HG02943 (cell line): ENCODE data around the gene WDR1.
A peak's percentile ranks its signal among the peaks of the same experiment; 100 is the strongest.

Experiments
- ATAC-seq: cut with Tn5 transposase; IDR thresholded peaks from one replicate; pipeline ENCODE4 v1.9.1; 2021; ENCODE audit warnings: mild to moderate bottlenecking, low read depth, moderate library complexity; ENCODE audit not compliant: unreplicated experiment

The WDR1 gene

DNA sequence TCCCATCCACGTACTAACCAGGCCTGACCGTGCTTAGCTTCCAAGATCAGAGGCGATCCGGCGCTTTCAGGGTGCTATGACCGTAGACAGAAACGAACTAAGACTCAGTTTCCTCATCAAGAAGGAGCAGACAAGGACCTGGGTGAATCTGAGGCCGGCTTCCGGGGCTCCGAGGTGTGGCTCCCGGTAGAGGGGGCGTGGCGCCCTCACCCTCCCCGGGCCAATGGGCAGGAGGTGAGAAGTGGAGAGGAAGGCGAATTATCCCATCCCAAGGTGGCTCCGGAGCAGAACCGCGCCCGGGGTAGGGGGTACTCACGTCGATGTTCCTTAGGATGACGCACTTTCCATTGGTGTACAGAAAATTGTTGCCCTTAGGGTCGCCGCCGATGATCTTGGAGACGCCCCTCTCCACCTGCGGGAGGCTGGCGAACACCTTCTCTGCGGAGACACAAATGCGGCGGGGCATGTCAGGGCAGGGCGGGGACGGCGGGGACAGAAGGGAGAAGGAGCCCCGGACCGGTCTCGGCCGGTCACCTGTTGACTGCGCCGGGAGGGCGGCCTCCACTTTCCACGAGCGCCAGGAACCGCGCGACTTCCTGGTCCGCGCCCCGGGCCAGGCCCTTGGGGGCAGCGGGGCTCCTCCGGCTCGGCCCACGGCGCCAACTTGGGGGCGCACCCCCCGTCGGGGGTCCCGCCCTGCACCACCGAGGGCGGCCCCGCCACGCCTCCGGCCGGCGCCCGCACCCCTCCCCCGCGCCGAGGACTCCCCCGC lies 616 bp downstream of the WDR1 start:
- ATAC-seq = peak; percentile 35

DNA sequence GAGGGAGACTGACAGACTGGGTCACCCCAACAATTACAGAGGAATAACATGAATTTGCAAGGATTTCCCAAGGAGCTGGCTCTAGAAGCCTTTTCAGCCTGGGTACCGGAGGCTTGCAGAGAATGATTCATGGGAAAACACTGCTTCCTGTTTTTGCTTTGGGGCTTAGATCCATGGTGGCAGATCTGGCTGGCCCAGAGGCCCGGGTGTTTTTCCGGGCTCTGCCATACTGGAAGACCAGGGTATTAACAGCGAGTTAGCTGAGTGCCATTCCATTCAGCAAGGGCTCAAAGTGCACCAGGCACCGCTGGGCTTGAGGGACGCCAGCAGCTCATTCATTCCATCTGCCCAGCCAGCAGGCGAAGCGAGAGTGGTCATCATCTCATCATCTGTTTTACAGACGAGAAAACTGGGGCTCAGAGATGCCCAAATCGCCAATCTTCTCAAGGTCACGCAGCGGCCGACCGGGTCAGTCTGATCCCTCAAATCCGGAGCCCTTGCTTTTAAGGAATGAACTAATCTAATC lies 1.3 kb downstream of the WDR1 start:
- no peak for ATAC-seq

DNA sequence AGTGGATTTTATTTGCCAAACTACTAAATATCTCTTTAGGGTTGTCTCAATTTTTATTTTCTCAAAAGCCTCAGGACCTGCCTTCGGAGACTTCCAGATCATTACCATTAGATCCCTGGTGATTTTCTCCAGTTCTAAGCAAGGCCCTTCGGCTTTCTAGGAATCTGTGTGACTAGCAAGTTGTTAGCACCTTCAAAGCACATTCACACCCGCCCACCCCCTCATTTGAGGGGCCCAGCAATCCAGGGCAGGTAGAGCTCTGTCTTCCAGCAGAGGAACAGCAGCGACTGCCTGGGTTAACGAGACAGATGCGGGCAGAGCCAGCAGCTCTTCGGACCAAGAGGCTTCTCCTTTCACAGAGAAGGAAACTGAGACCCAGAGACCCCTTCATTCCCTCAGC lies 2.0 kb downstream of the WDR1 start:
- no peak for ATAC-seq

DNA sequence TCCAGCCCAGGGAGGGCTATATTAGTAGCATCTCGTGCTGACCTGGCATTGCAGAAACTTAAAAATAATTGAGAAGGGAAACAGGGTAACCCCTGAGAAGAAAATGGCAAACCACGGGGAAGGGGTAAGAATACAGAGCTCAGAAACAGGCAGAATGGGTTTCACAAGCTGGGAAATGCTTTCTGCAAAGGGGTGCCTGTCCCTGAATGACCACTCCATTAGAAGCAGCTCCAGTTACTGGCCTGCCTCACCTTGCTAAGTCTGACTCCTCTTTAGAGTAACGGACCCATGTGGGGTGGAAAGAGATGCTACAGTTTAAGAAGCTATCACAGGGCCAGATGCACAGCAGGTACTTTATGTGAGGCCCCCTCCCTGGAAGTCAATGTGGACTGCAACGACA lies 2.5 kb downstream of the WDR1 start:
- ATAC-seq = no peak

DNA sequence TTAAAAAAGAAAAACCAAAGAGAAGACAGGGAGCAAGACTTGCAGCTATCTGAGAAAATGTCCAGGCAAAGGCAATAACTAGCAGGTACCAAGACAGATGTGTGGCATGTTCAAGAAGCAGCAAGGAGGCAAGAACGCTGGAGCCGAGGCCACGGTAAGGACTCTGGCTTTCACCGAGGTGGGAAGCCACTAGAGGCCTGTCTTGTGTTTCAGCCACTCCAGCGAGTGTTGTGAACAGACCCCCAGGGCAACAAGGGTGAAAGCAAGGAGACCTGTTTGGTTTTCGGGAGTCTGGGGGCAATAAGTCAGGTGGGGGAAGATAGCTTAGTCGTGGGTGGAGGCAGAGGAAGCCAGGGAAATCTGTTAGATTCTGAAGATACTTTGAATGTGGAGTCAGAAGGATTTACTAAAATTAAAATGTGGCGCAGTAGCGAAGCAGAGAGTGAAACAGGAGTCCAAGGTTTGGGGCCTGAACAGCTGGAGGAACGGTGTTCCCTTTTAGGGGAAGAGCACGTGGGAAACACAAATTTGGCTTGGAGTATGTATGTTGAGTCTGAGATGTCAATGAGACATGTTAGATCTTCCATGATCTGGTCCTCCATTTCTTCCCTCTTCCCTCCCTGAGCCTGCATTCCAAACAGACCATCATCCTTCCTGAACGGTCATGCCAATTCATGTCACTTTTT lies 3.1 kb downstream of the WDR1 start:
- no peak for ATAC-seq

DNA sequence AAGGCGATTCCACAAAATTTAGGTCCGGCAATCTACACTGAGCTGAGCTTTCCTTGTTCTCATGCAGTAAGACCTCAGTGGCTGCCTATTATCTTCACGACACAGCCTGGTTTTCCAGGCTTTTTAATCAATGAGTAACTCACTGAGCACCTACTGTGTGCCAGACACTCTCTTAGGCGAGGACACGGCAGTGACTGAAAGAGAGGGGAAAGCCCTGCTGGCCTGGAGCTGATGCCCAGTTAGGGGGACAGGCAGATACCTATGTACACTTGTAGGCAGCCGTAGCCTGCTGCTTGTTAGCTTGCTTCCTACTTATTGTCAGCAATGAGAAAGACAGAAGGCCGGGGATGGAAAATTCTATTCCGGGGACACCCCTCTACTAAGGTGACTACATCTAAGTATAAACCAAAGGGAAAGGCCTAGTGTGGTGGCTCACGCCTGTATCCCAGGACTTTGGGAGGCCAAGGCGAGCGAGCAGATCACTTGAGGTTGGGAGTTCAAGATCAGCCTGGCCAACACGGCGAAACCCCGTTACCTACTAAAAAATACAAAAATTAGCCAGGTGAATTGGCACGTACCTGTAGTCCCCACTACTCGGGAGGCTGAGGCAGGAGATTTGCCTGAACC lies 3.8 kb downstream of the WDR1 start:
- no peak for ATAC-seq

DNA sequence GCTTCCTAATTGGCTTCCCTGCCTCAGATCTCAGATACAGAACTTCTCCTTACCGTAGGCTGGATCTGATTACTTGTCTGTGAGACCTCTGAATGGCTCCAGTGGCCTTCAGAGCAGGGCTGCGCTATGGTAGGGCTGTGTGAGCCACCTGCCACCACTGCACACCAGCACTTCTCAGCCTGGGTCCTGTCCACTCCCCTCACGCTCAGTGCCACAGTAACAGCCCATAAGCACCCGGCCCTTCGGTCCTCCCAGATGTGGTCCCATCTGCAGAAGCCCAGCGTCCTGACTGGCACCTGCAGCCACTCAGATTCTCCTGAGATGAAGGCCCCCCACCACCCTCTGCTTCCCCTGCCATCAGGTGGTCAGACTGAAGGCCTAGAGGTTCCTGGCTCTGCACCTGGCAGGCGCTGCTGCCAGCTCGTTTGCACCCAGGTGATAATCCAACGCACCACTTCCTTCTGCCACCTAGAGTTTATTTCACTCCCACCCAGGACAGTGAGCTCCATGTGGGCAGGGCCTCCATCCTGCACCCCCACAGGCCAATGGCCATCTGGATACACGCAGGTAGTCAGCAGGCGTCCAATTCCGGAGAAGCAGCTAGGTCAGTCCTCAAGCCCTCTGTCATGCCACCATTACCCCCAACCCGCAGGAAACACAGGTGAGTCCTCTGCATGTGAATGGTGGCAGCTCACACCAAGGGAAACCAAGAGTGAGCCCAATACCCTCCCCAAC lies 5.4 kb downstream of the WDR1 start:
- ATAC-seq = no peak

DNA sequence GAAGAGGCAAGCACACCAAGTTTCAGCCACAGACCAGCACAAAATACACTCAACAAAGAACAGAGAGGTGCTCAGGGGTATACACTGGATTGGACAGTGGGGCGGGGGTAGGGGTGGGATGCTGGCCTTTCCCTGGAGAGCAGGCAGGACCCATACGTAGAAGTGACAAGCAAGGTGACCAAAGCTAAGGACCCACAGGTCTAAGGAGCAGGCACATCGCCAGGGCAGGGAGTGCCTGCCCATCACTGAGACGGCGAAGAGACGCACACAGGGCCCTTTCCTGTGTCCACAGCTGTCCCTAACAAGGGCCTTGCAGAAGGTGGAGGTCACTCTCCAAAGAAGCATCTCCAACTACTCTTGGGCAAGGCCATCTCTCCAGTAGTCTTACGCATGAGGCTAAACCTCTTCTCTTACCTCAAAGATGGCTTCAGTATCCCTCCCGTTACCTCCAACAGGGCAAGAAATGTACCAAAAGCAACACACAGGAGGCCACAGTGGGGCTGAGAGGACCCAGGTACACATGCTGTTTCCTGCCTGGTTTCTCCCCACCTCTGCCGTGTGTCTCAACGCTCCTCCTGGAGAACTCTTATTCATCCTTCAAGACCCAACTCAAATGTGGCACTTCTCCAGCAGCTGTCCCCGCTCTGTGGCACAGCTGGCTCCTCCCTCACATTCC lies 6.5 kb downstream of the WDR1 start:
- ATAC-seq = no peak

DNA sequence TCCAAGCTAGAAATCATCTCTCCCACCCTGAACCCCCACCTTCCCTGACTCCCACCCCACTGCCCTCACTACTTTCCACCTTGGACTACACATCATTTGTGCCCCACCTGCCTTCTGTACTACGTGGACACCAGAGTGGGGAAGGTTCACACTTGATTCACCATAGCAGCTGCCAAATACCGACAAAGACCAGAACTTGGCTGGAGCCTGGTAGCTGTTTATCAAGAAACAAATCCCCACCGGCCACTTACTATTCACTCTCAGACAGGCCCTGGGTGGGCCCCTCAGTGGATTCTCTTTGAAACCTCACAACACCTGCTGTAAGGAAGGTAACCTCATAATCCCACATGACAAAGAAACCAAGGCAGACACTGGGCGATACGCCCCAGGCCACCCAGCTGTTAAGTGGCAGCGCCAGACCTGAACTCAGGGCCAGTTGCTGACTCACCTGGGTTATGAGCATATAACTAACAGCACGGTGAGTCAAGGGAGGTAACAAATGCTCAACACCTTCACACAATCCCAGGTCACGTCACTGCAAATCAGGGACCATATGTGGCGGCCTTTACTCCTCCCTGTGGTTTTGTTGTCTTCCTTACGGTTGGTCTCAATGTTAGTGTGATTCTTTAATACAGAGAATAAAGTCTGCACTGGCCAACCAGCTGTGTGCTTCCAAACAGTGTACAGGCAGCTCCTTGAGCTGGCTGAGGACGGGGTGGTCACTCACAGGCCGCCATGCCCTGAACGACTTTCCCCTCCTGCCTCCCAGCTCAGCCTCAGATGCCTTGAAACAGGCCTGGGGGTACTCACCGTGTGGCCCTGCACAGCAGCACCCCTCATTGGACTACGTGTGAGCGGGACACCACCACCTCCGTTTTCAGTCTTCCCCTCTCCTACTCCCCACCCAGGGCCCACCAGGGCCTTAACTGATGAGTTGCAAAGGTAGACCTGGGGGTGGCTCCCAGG lies 7.5 kb downstream of the WDR1 start:
- no peak for ATAC-seq

DNA sequence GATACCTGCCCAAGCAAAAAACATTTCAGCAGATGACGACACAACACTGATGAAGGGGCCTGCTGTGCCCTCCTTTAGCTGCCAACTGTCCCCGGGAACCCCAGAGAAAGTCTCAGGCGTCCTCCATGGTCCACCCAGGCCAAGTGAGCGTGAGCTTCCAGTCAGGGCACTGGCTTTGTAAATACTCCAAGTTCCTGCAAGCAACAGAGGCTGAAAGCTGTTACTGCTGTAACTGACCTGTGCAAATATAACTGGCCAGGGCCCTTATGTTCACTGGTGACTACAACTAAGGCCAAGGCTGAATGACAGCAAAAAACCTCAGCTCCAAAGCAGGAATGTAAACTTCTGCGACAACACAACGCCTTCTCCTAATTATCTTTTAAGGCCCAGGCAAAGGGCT lies 8.2 kb downstream of the WDR1 start:
- no peak for ATAC-seq

DNA sequence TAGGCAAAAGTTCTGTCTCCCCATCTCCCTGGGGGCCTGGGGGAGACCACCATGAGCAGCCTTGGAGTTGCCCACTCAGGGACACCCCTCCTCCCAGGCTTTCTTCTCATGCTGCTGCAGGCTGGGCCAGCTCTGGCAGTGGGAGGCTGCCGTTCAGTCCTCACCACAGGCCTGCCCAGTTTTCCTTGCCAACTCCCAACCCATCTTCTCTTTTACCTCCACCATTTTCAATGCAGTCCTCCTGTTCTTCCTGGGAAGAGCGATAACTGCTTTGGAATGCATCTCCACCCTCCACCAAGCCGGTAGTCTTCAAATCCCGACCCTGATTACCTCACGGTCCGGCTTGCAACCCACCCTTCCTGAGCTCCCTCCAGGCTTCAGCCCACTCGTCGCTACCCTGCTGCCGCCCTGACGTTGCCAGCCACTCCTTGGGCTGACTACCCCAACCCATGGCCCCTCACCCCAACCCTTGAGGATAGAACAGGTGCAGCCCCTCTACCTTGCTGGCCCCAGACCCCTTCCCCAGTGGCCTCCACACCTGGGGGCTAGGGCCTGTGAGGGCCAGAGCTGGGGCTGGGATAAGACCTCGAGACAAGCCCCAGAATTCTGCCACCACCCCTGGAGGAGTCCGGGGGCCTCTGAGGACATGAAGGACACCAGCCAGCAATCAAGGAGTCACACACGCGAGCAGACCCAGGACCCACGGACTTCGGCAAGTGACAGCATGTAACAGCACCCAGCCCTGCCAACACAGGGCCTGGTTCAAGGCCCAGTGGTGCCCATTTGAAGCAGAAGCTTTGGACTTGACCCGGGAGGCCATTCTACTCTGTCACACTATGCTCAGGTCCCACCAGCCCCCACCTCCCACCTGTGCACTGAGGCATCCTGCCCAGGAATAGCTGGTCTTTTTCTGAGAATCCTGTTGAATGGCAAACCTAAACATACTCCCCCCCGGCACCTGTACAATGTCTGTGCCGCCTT lies 9.2 kb downstream of the WDR1 start:
- ATAC-seq = no peak

DNA sequence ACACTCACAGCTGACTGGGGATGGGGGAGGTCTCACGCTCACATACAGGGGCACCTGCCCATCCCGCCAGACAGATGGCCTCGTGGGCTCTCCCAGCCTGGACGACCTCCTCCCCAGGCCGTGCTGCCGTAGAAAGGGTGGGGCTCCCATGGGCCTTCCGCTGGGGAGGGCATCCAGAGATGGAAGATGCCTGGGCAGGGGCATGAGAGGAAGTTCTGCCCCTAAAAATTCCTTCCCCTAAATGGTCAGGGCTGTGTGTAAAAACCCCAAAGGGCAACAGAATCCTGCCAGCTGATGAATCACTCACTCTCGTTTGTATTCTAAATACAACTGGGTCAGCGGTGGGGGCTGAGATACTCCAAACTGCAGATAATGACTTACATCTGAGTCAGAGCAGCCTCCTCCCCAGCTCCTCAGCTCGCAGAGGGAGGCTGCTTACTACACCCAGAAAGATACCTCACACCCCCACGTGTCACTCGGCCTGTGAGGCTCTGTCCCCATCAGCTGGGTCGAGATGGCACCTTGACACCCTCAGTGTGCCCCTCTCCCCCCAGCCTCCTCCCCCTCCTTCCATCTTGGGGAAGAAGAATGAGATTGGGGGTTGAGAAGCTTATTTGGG lies 10.1 kb downstream of the WDR1 start:
- no peak for ATAC-seq

DNA sequence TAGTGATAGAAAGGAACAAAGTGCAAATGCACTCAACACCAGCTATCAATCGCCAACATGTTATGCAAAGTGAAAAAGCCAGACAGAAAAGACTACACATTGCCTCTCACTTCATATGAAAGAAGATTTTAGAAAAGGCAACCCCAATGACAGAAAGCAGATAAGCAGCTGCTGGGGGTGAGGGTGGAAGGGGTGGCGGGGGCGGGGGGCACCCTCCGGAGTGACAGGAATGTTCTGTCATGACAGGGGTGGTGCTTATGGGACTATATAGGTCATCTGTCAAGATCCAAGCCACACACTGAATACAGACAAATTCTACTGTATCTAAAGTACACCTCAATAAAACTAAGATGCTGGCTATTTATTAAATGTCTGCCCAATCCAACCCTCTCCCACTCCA lies 10.7 kb downstream of the WDR1 start:
- ATAC-seq = no peak

DNA sequence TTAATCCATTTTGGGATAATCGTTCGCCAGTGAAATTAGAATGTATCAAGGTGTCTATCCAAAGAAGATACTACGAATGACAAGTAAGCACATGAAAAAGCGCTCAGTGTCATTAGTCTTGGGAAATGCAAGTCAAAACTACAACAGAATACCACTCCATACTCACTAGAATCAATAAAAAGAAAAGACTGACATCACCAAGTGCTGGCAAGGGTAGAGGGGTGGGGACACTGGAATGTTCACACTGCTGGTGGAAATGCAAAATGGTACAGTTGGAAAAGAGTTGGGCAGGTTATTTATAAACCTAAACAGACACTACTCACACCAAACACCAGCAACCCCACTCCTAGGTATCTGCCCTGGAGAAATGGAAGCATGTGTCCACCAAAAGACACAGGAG lies 11.2 kb downstream of the WDR1 start:
- ATAC-seq = no peak

DNA sequence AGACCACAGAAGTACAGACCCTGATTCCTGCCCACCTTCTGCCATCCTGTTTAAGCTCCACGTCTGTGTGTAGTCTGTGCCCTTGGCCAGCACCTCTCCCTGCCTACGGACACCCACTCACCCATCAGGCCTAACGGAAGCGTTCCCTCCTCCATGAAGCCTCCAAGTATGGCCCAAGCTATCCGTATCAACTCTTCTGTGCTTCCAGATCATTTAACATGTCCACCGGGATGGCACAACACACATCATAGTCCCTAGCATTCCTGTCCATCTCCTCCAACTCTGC lies 11.7 kb downstream of the WDR1 start:
- no peak for ATAC-seq

DNA sequence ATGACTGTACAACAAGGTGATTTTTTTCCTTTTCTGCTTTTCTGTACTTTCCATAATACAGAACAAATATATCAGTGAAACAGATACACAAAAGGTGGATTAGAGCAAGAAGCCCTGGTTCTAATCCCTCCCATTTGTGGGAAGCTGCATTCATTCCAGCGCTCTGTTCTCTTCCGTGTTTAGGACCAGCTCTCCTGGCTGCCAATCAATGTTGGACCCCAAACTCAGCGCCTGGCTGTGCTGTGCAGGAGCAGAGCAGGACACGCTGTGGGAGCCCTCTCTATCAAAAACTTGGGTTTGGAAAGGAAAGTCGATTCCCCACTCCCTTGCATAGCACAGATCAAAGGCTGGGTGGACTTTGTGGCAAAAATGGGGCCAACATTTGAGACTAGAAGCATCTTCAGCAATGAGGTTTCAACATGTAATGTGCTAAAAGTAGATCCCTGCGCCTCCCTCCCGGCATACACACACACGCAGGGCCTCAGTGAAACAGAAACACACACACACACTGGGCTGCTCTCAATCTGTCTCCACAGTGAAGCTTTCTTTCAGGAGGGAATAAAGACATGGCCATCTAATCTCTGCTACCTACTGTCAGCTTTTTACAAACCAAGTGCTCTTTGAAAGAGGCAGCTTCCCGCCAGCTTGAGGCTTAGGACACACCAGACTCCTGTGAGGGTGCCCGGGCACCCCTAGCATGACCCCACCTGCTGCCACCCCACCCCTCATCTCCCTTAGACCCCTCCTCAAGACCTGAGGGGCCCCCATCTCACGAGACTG lies 12.2 kb downstream of the WDR1 start:
- ATAC-seq = no peak
